GM19099 (cell line): ENCODE data around the gene HLA-C.

Experiments
- POLR2A ChIP-seq: IDR thresholded peaks from 3 replicates; pipeline ENCODE4 v1.6.1; 2011; ENCODE audit warnings: low read depth; ENCODE audit not compliant: insufficient read length; ENCODE audit errors: extremely low read depth

HLA-C gene

DNA sequence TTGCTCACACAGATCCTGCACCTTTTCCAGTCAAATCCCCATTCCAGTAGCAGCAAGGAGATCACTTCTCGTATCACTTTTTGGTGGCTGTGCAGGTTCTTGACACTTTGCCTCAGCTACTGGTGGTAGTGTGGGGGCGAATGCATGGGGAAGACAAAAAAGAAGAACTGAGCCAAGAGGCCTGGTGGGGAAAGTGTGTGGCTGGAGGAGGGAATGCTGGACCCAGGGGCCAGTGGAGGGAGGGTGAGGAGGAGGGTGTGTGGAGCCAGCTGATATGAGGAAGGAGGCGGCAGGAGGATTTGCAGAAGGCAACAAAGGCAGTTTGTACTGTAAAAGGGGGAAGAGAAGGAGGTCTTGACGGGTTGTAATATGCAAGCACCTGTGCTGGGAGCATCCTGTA lies 15.7 kb upstream of the HLA-C start:
- no peak for TF ChIP-seq POLR2A

GRCh38 chr6:31285982-31286381 lies 14.1 kb upstream of the HLA-C start:
- TF ChIP-seq POLR2A: no peak

DNA sequence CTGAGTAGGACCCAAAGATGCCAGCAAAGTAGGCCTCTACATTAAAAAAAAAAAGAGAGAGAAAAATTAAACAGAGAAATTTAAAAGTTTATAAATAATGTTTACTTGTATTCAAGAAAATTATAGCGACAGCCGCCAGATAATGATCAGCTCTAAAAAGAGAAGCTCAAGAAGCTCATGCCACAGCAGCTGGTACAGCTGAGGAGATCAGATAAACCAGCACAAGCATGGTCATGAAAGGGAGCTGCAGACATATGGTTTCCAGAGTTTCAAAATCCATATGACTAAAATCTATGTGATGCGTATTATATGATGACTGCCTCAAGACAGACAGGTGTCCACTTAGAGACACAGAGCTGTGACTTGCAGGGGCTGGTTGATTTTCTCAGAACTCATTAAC lies 13.6 kb upstream of the HLA-C start:
- no peak for TF ChIP-seq POLR2A

- TF ChIP-seq POLR2A: no peak
These were observed 1.1 kb upstream of the HLA-C start for GRCh38 chr6:31272836-31273626.

GRCh38 chr6:31272436-31272835 lies 544 bp upstream of the HLA-C start:
- no peak for TF ChIP-seq POLR2A

DNA sequence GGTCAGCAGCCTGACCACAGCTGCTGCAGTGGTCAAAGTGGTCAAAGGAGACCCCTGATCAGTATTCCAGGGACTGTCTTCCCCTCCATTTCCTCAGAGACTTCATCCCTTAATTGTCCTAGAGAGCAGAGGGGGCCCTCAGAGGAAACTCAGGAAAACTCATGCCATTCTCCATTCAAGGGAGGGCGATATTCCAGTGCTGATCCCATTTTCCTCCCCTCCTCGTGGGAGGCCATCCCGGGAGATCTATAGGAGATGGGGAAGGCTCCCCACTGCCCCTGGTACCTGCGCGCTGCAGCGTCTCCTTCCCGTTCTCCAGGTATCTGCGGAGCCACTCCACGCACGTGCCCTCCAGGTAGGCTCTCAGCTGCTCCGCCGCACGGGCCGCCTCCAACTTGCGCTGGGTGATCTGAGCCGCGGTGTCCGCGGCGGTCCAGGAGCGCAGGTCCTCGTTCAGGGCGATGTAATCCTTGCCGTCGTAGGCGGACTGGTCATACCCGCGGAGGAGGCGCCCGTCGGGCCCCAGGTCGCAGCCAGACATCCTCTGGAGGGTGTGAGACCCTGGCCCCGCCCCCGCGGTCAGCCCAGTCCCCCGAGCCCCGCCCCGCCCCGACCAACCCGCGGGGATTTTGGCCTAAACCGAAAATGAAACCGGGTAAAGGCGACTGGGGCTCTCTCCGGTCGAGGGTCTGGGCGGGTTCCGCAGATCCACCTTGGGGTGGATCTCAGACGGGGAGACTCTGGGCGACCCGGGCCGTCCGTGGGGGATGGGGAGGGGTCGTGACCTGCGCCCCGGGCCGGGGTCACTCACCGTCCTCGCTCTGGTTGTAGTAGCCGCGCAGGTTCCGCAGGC lies 878 bp downstream of the HLA-C start:
- TF ChIP-seq POLR2A: peak; percentile 2

DNA sequence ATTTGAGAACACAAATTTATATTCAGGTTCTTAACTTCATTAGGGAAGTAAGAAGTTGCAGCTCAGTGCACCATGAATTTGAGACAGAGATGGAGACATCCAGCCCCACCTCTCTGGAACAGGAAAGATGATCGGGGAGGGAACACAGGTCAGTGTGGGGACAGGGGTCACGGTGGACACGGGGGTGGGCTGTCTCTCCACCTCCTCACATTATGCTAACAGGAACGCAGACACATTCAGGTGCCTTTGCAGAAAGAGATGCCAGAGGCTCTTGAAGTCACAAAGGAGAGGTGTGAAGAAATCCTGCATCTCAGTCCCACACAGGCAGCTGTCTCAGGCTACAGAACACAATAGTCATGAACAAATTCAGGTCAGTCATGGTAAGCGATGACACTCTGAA lies 3.1 kb downstream of the HLA-C start:
- no peak for TF ChIP-seq POLR2A

DNA sequence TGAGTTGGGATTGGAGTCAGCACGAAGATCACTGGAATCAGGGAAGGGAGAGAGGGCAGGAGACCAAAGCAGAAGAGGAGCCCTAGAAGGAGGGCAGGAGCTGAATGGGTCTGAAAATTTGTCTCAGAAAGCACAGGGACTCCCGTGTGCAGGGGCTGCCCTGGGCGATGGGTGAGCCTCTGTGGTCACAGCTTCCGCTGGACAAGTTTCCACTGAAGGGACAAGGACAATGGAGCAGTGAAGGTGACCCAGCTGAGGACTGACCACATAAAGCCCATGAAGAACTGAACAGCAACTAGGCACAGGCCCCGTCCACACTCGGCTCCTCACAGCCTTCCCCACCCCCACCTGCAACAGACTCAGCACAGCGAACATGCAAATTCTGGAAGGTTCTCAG lies 3.5 kb downstream of the HLA-C start:
- no peak for TF ChIP-seq POLR2A

- TF ChIP-seq POLR2A: peak; percentile 66
These were observed 4.1 kb downstream of the HLA-C start for GRCh38 chr6:31267651-31268368.

DNA sequence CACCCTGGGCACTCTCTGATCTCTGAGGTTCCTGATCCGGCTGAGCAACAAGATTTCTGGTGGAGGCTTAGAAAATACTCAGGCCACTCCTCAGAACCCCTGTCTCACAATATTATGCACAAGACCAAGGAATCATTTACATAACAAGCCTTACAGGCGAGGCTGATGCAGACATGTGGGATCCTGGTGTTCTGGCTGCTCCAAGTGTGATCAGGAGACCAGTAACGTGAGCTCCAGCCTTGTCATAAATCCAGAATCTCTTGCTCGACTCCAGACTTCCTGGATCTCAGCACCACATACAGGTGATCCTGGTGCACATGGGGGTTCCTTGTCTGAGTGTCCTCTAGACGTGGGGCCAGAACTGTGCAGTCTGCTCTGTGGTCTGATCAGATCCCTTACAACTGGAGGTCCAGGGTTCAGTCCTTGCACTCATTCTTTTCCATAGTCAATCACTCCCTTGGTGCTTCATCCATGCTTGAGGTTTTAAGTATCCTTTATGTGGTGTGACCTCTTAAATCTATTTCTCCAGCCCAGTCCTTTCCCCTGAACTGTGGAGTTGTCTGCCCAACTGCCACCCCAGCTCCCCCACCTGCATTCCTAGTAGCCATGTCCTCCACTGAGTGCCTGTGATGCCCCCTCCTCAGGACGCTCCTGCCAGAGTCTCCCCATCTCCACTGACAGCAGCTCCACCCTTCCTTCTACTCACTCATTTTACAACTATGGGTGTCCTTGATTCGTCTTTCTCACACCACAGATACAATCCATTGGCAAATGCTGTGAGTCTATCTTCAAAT lies 5.1 kb downstream of the HLA-C start:
- TF ChIP-seq POLR2A: no peak

GRCh38 chr6:31265926-31266325 lies 6.0 kb downstream of the HLA-C start:
- no peak for TF ChIP-seq POLR2A

GRCh38 chr6:31252625-31253024 lies 19.3 kb downstream of the HLA-C start:
- TF ChIP-seq POLR2A: no peak

- no peak for TF ChIP-seq POLR2A
These were observed 20.6 kb downstream of the HLA-C start for GRCh38 chr6:31251261-31251660.

- no peak for TF ChIP-seq POLR2A
These were observed 22.7 kb downstream of the HLA-C start for GRCh38 chr6:31249184-31249583.

- TF ChIP-seq POLR2A: no peak
These were observed 24.1 kb downstream of the HLA-C start for GRCh38 chr6:31247813-31248212.
